GM18511 (cell line): Measurements from ENCODE around the gene PSMD13.
"Not testable (repeated sequence)": the region's sequence is repeated elsewhere in the genome, so short reads cannot be mapped to it uniquely, and the experiment has no call there.

Experiments
- ATAC-seq: cut with Tn5 transposase; IDR thresholded peaks from one replicate; pipeline ENCODE4 v1.9.1; 2021; ENCODE audit warnings: mild to moderate bottlenecking, moderate library complexity; ENCODE audit not compliant: unreplicated experiment

PSMD13 gene

DNA sequence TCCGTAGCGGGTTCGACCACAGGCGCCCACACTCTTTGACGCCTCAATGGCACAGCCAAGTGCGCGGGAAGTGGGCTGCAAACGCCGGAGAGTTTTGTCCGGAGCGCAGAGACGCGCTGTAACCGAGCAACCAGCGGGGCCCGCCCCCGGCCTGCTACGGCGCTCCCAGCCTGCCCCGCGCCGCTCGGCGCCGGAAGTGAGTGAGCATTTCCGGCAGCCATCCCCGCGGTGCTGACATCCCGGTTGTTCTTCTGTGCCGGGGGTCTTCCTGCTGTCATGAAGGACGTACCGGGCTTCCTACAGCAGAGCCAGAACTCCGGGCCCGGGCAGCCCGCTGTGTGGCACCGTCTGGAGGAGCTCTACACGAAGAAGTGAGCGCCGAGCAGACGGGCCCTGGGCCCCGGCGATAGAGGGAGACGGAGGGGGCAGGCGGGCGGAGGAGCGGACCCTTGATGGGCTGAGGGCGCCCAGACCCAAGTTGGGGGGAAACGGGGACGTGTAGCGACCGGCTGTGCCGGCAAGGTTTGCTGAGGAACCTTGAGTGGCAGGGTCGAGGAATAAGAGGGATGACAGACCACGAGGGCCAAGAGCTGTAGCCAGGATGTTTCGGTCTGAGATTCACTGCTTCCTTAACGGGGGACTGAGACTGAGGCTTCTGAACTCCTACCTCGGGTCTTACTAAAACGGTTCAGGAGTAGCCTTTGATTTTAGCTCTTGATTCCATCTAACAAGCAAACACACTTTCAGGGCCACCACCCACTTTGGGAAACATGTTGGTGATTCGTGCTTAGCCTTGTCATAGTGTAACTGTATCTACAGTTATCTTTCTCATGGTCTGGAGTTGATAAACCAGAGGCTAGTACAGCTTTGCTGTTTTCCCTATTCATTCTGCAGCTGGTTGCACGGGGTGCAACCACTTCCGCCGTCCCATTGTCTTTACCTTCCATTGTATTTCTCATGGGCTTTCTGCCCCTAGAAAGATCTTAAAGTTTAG, at the start of gene PSMD13:
Gene PSMD13, plus strand, starts transcription at position 203 of the 994 bp plus-strand sequence. Its CDS starts 74 bp downstream, at position 277.
- peak; percentile 86 for ATAC-seq

DNA sequence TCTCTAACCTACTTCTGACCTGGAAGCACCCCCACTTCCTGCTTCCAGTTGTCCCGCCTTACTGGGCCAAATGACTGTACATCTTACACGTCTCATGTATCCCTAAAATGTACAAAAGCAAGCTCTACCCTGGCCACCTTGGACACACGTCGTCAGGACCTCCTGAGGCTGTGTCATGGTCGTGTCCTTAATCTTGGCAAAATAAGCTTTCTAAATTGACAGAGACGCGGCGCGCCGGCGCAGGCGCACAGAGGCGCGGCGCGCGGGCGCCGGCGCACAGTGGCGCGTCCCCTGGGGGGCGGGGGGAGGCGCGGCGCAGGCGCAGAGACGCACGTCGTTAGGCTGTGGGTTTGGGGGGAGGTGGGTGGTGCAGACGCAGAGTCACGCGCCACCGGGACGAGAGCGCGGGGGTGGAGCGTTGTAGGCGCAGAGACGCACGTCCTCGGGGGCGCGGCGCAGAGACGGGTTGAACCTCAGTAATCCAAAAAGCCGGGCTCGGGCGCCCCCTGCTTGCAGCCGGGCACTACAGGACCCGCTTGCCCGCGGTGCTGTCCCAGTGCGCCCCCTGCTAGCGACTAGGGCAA, 47.5 kb upstream of the PSMD13 start:
- not testable (repeated sequence) for ATAC-seq

GRCh38 chr11:189843-190311, 46.9 kb upstream of the PSMD13 start:
- ATAC-seq = peak; percentile 70

DNA sequence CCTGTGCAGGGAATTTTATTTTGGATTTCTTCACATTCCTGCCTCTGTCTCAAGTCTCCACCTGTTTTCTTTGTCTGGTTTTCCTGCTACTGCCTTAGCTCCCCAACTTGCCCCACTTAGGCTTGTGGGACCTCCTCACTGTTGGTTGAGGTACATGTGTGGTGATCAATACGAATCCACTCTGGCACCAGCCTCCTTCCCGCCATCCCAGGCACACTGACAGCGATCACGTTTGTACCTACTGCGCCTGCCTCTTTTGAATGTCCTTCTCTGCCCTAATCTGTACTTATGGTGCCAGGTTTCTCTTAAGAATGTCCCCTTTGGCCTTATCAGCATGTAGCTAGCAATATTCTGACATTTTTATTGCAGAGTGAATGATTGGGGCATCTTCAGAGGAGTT, 46.2 kb upstream of the PSMD13 start:
- not testable (repeated sequence) for ATAC-seq

- ATAC-seq = not testable (repeated sequence)
These were observed 45.0 kb upstream of the PSMD13 start for GRCh38 chr11:191490-192478.

DNA sequence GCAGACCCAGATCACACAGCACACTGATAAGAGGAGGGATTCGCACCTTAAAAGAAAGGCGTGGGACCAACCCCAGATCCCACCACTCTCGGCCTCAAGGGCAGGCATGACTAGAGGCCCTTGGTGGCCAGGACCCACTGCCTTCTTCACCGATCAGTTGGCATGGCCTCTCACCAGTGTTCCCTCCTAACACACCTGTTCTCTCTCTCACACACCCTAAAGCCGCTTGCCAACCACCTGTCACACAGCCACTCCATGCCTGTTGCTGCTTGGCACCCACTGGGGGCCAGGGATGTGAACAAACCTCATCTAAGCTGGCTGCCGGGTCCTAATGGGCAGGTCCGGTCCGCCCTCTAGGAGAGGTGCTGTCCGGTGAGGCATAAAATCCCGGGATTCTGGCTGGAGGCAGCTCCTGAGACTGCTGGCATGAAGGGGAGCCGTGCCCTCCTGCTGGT, 44.1 kb upstream of the PSMD13 start, which contains the start of gene SCGB1C1:
Gene SCGB1C1, plus strand, starts transcription at position 405 of the 455 bp plus-strand sequence. Its CDS starts 22 bp downstream, at position 427.
- not testable (repeated sequence) for ATAC-seq

- ATAC-seq = not testable (repeated sequence)
These were observed 43.3 kb upstream of the PSMD13 start for GRCh38 chr11:193481-193880.

- no peak for ATAC-seq
These were observed 39.7 kb upstream of the PSMD13 start for GRCh38 chr11:196786-197731.

- no peak for ATAC-seq
These were observed 39.0 kb upstream of the PSMD13 start for GRCh38 chr11:197741-198235.

DNA sequence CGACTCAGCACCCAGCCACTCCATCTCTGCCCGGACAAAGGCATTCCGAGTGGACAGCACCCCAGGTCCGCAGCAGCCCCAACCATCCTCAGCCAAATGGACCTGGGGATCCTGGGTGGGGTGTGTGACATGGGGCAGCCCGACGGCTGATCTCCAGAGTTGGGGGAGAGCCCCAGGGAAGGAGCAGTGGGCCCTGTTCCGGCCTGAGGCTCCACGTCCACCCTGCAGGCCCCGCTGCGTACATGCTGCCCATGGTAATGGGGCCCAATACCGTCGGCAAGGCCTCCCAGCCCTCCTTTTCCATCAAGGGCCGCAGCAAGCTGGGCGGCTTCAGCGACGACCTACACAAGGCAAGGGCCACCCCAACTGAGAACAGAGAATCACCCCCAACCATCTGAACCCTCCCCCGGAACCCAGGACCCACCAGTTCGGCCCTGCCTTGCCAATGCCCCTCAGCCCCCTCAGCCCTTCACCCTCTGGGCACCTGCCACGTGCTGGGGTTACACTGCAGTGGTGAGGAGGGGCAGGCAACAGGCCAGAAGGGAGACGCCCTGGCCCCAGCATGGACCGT, 38.5 kb upstream of the PSMD13 start:
- ATAC-seq = no peak

GRCh38 chr11:199004-199581, 37.7 kb upstream of the PSMD13 start:
- ATAC-seq = no peak

- no peak for ATAC-seq
These were observed 37.0 kb upstream of the PSMD13 start for GRCh38 chr11:199782-200181.

DNA sequence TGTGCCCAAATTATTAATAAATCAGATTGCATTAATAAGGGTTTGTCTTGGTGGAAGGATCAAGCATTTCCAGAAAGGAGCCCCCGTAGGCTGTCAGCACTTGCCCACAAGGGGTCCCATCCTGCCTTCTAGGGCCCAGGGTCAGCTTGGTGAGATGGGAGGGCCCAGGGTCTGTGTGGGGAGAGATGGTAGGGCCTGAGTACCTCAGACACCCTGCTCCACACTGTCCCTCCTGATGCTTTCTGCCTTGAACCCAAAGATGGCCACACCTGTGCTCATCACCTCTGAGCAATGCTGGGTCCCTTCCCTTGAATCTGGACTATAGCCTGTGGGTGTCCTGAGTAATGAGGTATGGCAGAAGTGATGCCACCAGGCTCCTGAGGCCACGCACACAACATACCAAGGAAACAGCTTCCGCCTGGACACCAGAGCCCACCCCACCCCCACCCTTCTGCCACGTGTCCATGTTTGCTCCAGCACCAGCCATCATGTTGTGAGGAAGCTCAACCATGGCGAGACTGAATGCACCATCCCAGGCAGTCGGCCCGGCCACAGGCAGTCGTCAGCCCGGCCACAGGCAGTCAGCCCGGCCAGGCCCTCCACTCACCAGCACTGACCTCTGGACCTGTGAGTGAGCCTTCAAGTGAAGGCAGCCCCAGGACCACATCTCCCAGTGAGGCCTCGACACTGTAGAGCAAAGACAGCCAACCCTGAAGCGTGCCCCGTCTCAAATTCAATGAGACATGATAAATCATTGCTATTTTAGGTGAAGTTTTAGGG, 36.4 kb upstream of the PSMD13 start:
- ATAC-seq = no peak

DNA sequence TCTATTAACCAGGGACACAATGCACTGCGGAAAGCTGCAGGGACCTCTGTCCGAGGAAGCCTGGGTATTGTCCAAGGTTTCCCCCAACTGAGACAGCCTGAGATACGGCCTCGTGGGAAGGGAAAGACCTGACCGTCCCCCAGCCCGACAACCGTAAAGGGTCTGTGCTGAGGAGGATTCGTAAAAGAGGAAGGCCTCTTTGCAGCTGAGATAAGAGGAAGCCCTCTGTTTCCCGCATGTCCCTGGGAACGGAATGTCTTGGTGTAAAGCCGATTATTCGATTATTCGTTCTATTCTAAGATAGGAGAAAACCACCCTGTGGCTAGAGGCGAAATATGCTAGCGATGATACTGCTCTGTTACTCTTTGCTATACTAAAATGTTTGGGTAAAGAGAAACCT, 34.8 kb upstream of the PSMD13 start:
- ATAC-seq = no peak

GRCh38 chr11:202490-202889, 34.3 kb upstream of the PSMD13 start:
- ATAC-seq = no peak

- no peak for ATAC-seq
These were observed 33.5 kb upstream of the PSMD13 start for GRCh38 chr11:203056-203944.
